Amygdala (tissue), 56 donors: ENCODE data around the gene MUS81.
A peak's percentile ranks its signal among the peaks of the same experiment; 100 is the strongest.
"Not testable (repeated sequence)": the region's sequence is repeated elsewhere in the genome, so short reads cannot be mapped to it uniquely, and the experiment has no call there.

Source experiments
- DNase-seq, 56 donors: peaks; one replicate each; lab custom pipeline; 2025; lab: John Stamatoyannopoulos, UW

MUS81 gene, protein sequence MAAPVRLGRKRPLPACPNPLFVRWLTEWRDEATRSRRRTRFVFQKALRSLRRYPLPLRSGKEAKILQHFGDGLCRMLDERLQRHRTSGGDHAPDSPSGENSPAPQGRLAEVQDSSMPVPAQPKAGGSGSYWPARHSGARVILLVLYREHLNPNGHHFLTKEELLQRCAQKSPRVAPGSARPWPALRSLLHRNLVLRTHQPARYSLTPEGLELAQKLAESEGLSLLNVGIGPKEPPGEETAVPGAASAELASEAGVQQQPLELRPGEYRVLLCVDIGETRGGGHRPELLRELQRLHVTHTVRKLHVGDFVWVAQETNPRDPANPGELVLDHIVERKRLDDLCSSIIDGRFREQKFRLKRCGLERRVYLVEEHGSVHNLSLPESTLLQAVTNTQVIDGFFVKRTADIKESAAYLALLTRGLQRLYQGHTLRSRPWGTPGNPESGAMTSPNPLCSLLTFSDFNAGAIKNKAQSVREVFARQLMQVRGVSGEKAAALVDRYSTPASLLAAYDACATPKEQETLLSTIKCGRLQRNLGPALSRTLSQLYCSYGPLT

DNA sequence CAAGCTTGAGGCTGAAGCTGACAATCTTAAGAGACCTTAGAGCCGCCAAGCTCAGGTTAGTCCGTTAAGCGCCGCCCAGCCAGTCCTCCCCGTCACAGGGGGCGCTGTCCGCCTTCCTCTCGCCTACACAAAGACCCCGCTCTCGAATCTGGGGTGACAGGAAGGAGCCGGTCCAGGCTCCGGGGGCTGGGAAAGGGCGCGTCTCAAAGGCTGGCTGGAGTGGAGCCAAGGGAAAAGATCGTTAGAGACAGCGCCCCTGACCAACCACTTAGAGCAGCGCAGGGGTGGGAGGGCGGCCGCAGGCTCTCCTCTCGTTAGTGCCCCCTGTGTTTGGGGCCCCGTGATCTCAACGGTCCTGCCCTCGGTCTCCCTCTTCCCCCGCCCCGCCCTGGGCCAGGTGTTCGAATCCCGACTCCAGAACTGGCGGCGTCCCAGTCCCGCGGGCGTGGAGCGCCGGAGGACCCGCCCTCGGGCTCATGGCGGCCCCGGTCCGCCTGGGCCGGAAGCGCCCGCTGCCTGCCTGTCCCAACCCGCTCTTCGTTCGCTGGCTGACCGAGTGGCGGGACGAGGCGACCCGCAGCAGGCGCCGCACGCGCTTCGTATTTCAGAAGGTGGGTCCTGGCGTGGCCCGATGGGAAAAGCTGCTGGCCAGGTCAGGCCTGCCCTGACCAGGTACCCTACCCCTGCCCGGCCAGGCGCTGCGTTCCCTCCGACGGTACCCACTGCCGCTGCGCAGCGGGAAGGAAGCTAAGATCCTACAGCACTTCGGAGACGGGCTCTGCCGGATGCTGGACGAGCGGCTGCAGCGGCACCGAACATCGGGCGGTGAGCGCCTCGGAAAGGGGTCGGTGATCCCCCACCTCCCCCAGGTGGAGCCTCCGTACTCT lies at the start of gene MUS81:
Gene MUS81, plus strand, starts transcription at position 156 of the 887 bp plus-strand sequence. Its CDS starts 321 bp downstream, at position 477.
- DNase-seq = peak in 54 of 56 donors; percentile 50 to 94 (median 86)

DNA sequence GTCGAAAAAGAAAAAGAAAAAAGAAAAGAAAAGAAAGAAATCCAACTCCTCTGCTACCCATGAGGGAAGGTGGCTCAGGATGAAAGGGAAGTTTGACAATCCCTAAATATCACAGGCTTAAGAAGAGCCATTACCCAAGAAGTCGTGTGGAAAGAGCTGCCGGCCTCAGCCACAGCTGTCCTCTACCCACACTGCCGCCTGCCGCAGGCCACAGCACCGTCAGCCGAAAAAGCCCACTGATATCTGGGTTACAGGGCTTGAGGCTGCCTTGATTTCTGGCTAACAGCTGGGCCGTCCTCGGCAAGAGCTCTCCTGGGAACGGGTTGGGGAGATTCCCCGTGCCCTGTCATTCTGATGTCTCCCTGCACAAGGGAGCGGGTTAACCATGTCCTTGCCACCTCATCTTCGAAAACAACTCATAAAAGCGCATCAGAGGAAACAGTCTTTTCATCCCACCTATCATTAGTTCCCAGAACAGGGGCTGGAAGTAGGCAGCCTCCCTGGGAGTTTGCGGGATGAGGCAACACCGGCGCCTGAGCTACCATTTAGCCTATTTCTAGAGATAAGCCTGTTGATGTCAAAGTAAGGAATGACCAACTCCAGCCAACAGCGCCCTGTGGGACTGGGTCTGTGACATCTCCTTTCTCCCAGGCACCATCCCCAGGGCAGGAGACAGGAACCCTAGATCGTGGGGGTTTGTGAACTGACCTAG lies 48.3 kb upstream of the MUS81 start:
- DNase-seq = no peak

- DNase-seq = peak in 7 of 56 donors; percentile 10 to 31 (median 13)
Observed at GRCh38 chr11:65814131-65814985, 45.9 kb upstream of the MUS81 start.

- DNase-seq = no peak
Observed at GRCh38 chr11:65814986-65815565, 45.2 kb upstream of the MUS81 start.

- DNase-seq = no peak
Observed at GRCh38 chr11:65816696-65817095, 43.5 kb upstream of the MUS81 start.

DNA sequence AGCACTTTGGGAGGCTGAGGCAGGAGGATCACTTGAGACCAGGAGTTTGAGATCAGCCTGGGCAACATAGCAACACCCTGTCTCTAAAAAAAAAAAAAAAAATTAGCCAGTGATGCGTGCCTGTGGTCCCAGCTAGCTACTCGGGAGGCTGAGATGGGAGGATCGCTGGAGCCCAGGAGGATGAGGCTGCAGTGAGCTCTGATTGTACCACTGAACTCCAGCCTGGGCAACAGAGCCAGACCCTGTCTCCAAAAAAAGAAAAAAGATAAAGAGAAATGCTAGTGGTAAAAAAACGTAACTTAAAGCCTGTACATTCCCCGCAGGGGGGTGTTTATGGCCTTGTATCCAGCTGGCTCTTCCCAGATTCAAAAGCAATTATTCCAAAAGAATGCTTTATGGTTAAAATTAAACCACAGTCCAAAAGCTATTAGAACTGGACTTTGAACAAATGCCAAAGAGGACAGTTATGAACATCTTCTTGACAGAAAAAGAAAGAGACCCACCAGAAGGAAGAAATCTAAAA lies 42.9 kb upstream of the MUS81 start:
- DNase-seq = no peak

GRCh38 chr11:65817835-65818680 lies 42.2 kb upstream of the MUS81 start:
- DNase-seq = peak; percentile 27 to 97 (median 82)

- DNase-seq = no peak
Observed at GRCh38 chr11:65821107-65821506, 39.1 kb upstream of the MUS81 start.

DNA sequence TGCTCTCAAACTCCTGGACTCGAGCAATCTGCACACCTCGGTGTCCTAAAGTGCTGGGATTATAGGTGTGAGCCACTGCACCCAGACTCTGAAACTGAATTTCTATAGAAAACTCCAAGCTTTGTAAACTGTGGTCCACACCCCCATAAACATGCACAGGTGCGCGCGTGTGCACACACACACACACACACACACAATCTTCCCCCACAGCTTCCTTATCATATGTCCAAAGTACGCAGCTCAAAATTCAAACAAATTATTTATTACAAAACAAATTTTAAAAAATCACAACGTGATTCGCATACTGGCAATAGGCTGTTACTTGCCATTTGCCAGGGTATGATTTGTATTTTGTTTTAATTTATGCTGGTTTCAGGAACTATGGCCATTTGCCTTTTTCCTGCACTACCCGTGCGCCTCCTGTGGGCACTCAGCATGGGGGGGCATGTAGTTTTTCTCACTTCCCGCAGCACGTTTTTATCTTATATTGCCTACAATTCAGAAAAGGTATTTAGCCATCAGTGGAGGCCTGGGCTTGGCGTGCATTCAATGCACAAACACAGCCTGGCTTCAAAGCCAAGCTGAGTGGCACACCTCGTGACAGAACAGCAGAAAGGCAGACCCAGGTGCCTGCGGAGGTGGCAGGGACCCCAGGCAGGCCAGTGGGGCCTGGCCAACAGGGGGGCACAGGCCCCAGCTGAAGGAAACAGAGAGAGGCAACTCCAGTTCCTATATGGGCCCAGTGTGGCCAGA lies 37.3 kb upstream of the MUS81 start:
- DNase-seq = no peak

DNA sequence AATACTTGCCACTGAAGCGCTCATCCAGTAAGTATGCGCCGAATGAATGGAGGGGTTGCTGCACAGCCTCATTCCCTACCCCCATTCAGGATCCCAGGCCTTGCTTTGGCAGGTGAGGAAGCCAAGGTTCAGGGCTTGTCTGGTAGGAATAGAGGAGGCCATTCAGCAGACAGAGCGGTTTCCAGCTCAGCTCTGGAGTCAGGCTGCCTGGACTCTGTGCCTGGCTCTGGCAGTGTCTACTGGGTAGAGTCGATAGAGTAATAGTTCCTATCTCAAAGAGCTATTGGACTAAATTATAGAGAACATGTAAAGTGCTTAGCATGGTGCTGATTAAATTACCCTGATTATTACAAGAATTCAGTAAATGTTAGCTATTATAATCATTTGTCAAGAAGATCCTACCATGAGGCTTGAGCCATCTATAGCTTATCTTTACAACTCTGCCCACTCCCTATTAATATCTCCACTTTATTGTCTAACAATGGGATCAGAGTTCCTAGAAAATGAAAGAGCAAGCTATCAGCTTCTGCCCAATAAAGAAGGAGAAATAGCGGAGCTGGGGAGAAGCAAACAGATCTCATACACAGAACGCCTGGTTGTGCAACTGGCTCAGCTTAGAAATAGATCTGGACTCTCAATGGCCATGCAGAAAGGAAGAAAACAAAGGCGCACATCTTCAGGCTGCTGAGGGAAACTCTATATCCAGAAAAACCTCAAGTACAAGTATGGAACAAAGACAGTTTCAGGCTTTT lies 33.1 kb upstream of the MUS81 start:
- DNase-seq = no peak

- no peak for DNase-seq
Observed at GRCh38 chr11:65829459-65829858, 30.8 kb upstream of the MUS81 start.

- DNase-seq = not testable (repeated sequence)
Observed at GRCh38 chr11:65832231-65832630, 28.0 kb upstream of the MUS81 start.

DNA sequence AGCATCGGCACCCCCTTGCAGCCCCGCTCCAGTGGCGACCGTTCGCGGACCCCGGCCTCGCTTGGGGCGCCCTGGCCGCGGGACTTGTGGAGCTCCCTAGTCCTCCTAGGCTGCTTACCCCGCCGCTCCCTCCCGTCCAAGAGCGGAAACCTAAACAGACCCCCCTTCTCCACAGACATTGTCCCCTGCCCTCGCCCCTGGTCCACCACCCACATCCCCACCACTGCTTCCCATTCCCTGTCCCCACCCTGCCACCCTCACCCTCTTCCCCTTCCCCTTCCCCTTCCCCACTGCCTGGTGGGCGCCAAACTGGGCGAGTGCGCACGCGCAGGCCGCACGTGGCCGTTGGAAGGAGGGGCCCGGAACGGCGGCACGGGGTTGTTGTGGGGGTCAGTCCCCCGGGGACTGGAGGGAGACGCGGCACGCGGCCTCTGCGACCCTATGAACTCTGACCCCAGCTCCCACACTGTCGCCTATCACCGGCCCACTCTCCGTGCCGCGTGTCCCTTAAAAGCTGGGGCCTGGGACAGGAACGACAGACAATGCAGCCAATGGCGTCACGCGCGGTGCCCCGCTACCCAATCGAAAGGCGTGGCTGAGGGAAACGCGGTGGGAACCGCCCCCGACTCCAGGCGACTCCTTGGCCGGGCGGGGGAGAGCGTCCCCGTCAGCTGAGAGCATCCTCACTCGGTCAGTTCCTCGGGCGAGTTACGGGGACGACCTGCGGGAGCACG lies 26.8 kb upstream of the MUS81 start, which contains the start of gene SNX32:
Gene SNX32, plus strand, starts transcription at position 667 of the 734 bp plus-strand sequence. CDS start 103 bp downstream, outside the sequence.
- peak; percentile 58 to 98 (median 91) for DNase-seq

DNA sequence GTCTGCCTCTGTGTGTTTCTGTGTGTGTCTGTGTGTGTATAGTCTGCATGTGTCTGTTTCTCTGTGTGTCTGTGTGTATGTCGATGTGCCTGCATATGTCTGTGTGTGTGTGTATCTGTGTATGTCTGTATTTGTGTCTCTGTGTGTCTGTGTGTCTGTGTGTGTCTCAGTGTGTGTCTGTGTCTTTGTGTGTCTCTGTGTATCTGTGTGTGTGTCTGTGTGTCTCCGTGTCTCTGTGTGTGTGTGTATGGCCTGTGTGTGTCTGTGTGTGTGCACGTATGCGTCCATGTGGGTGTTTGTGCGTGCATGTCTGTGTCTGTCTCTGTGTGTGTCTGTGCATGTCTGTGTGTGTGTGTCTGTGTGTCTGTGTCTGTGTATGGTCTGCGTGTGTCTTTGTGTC lies 26.0 kb upstream of the MUS81 start:
- no peak for DNase-seq

GRCh38 chr11:65842144-65842543 lies 18.1 kb upstream of the MUS81 start:
- DNase-seq = no peak

- no peak for DNase-seq
Observed at GRCh38 chr11:65843811-65844210, 16.4 kb upstream of the MUS81 start.
